Putamen (tissue), 1 donor: Measurements from ENCODE around the gene SPDYE2.
"Not testable (repeated sequence)": the region's sequence is repeated elsewhere in the genome, so short reads cannot be mapped to it uniquely, and the experiment has no call there.

Experiments used
- DNase-seq: peaks from one replicate; pipeline ENCODE4 v3.0.0-alpha.2; 2016; ENCODE audit warnings: low spot score

SPDYE2 gene

GRCh38 chr7:102540604-102541003 is 10.4 kb upstream of the SPDYE2 start:
- not testable (repeated sequence) for DNase-seq

GRCh38 chr7:102542083-102542482 is 8.9 kb upstream of the SPDYE2 start:
- DNase-seq: not testable (repeated sequence)

GRCh38 chr7:102542771-102543170 is 8.3 kb upstream of the SPDYE2 start:
- DNase-seq: not testable (repeated sequence)

GRCh38 chr7:102543596-102543995 is 7.4 kb upstream of the SPDYE2 start, which contains the start of gene UPK3BL2:
UPK3BL2 (minus strand) TSS chr7:102543696; CDS start chr7:102543636, 60 bp downstream.
- not testable (repeated sequence) for DNase-seq

GRCh38 chr7:102544372-102544771 is 6.7 kb upstream of the SPDYE2 start:
- DNase-seq: not testable (repeated sequence)

DNA sequence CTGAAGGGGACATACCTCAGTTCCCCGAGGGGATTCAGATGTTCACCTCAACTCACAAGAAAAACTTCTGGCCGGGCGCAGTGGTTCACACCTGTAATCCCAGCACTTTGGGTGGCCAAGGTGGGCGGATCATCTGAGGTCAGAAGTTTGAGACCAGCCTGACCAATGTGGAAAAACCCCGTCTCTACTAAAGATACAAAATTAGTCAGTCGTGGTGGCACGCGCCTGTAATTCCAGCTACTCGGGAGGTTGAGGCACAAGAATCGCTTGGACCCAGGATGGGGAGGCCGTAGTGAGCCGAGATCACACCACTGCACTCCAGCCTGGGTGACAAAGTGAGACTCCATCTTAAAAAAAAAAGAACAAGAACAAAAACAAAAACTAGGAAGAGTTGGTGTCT is 5.7 kb upstream of the SPDYE2 start:
- DNase-seq: not testable (repeated sequence)

- not testable (repeated sequence) for DNase-seq
Measured at GRCh38 chr7:102546353-102546752, 4.7 kb upstream of the SPDYE2 start.

- not testable (repeated sequence) for DNase-seq
Measured at GRCh38 chr7:102568620-102569019, 17.6 kb downstream of the SPDYE2 start.

DNA sequence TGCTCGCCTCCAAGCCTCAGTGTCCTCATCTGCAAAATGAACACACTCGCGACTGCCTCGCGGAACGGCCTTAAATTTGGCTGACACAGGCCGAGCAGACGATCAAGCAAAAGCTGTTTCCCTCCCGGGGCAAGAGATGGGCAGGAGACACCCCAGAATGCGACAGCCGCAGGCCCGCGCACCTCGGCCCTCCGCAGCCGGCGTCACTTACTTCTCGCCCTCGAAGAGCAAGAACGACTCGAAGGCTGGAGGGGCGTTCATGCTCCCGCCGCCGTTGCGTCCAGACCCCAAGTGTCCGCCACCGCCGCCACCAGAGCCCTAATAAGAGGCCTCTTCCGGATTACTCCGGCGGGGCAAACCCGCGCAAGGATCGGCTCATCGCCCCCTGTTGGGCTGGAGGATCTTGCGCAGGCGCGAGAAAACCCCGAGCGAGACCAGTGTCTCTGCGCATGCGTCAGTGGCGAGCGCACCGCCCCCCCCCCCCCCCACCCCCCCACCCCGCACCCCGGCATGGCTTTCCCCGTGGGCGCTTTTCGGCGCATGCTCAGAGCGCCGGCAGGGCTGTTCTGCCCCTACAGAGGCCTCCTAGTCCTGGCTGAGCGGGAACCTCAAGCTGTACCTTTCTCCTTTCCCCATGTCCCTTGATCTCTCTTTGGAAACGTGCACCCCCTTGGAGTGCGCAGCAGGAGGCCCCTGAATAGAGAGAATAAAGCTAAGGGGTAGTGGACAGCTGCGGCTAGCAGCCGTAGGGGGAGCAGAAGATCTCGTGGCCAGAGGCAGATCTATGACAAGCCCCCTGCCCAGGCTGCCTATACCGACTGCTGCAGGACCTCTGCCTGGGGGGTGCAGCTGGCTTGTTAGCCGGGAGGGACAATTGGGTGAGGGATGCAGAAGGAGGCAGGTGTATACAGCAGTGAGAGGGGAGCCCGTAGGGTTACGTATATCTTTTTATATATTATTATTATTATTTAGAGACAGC is 21.5 kb downstream of the SPDYE2 start, which contains the start of gene POLR2J3:
Gene POLR2J3, minus strand, starts transcription at position 323 of the 979 bp plus-strand sequence. Its CDS starts 62 bp downstream, at position 261.
- DNase-seq: peak; percentile 96

DNA sequence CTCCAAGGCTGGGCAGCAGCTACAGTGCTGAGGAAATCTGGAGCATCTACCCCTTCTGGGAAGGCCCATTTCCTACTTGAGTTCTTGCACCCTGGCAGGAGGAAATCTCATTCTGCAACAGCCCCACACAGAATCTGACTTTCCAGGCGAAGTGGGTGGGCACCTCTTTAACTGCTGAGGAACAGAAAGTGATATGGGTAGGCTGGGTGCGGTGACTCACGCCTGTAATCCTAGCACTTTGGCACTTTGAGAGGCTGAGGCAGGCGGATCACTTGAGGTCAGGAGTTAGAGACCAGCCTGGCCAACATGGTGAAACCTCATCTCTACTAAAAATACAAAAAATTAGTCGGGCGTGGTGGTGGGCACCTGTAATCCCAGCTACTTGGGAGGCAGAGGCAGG is 23.6 kb downstream of the SPDYE2 start:
- DNase-seq: not testable (repeated sequence)

DNA sequence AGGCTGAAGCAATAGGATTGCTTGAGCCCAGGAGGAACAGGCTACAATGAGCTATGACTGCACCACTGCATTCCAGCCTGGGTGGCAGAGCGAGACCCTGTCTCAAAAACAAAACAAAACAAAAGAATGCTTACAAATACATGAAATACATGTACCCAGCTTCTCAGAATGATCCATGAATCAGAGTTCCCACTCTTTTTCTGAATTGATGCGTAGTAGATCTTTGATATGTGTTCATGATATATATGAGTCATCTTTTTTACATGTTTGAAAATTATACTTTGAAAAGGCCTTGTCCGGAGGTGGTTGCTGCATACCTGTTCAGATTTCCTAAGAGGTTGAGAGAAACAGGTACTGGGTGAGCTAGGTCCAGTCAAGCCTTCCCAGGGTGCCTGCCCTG is 25.3 kb downstream of the SPDYE2 start:
- DNase-seq: not testable (repeated sequence)

DNA sequence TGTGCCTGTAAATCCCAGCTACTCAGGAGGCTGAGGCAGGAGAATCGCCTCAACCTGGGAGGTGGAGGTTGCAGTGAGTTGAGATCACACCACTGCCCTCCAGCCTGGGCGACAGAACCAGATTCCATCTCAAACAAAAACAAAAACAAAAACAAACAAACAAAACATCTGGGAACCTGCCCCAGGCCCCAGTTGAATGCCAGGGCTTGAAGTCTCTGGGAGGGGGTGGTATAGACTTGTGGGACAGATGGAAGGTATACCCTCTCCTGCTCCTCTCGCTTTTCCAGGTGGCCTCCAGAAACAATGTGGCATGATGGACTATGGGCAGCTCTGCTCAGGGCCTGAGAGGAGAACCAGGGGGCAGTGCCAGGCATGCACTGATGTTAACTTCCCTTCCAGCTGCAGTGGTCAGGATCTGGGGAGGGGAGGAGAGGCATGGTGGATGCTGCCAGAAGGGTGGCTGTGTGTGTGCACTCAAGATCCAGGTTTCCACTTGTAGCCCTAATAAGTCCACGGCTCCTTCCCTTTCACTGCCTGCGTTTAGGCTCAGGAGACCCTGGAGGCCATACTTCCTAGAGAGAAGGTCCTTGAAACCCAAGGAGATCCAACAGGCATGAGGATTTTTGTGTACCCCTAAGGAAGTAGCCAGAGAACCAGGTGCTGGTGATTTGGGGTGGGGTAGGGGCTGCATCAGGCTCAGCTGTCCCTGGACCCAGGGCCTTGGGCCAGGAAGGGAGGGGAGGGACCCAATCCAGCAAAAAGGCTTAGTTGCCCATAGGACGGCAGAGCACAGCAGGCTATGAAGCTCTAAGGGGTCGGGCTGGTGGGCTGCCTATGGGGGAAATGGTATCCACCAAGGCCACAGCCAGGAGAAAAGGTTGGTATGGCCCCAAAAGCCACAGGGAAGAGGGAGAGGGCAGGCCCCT is 26.6 kb downstream of the SPDYE2 start:
- DNase-seq: not testable (repeated sequence)

DNA sequence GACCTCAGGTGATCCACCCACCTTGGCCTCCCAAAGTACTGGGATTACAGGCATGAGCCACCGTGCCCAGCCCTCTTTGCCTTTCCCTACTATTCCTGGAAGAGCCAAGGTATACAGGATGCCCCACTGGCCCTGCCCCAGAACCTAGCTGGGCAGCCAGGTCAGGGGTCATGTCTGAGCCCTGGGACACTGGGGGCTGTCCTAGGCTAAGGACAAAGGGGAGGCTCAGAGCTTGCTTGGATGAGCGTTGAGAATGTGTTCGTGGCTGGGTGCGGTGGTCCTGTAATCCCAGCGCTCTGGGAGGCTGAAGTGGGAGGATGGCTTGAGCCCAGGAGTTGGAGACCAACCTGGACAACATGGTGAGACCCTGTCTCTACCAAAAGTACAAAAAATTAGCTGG is 27.5 kb downstream of the SPDYE2 start:
- not testable (repeated sequence) for DNase-seq

GRCh38 chr7:102581722-102582121 is 30.7 kb downstream of the SPDYE2 start:
- DNase-seq: not testable (repeated sequence)

- not testable (repeated sequence) for DNase-seq
Measured at GRCh38 chr7:102583495-102583894, 32.5 kb downstream of the SPDYE2 start.

GRCh38 chr7:102589857-102590256 is 38.8 kb downstream of the SPDYE2 start:
- DNase-seq: not testable (repeated sequence)

DNA sequence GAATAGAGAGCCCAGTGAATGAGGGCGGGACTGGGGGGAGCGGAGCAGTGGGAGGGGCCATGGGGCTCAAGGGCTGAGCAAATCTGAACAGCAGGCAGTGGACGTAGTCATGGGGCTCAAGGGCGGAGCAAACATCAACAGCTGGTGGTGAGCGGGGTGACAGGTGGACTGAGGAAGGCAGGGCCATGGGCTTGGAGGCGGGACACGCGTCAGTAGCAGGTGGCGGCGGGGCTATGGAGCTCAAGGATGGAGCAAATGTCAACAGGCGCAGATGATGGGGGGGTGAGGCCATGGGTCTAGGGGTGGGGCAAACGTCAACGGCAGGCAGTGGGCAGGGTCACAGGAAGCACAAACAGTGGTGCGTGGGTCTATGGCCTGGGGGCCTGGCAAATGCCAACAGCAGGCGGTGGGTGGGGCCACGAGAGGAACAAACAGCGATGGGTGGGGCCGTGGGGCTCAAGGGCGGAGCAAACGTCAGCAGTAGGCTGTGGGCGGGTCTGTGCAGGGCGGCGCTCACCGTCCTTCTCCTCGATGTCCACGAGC is 41.5 kb downstream of the SPDYE2 start:
- DNase-seq: not testable (repeated sequence)

- DNase-seq: not testable (repeated sequence)
Measured at GRCh38 chr7:102593637-102594334, 42.8 kb downstream of the SPDYE2 start.

DNA sequence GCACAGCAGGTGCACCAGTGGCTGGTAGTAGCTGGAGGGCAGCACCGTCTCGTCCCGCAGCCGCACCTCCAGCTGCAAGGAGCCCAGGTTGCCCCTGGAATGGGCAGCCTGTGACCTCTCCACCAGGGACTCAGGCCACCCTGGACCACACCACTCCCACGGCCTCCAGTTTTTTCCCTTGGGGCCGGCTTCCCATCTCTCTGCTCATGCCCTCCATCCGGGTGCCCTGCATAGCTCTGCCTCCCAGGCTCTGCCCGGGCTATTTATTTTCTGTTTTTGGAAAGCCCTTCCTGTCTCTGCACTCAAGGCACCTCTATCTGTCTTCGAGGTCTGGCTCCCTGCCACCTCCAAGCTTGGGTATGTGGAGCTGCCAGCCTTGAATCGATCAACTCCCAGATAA is 45.0 kb downstream of the SPDYE2 start:
- not testable (repeated sequence) for DNase-seq

DNA sequence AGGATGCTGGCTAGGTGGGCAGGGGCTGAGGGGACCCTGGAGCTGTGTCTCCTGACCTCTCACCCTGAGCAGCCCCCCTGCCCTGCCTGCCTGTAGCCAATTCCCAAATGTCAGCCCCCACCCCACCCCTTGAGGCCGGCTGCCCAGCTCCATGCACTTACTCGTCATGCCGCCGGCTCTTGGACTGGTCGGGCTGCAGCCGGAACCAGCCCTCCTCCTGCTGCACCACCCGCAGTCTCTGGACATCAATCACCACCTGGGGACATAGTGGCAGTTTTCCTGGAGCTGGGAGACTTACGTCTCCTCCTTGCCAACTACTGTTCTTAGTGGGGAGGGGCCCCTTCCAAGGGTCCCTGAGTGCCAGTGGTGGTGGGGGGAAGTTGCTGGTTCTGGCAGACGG is 48.7 kb downstream of the SPDYE2 start:
- not testable (repeated sequence) for DNase-seq

DNA sequence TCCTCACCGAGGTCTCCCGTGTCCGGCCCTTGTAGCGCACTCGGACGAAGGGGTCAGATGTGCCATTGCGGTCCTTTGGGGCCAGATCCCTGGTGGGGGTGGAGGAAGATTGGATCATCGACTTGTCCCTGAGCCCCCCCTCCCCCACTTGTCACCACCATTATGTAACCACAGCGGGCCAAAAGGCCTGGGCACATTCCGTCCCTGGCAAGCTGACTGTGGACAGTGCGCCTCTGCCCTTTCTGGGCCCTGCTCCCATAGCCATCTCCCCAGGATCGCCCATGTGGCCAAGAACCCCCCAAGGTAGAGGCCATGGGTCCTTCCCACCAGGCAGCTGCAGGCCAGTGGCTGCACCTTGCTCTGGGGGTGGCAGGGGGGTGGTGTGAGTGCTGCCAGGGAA is 51.3 kb downstream of the SPDYE2 start:
- not testable (repeated sequence) for DNase-seq
